Measurements from ENCODE around the gene CDC42SE2. TPM values are rescaled to one million over a fixed set of nuclear protein-coding genes. Genes with fewer than 3 reads are reported as not detected.

The CDC42SE2 gene
- total RNA-seq, 1 experiment from 2014 or later = 32.8 TPM

DNA sequence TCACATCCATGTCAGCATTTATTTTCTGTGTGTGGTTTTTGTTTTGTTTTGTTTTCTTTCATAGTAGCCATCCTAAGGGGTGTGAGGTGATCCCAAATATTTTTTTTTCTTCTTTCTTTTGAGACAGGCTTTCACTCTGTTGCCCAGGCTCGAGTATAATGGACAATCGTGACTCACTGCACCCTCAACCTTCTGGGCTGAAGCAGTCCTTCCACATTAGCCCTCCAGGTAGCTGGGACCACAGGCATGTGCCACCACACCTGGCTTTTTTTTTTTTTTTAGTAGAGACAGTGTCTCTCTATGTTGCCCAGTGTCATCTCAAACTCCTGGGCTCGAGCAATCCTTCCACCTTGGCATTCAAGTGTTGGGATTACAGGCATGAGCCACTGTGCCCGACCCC, 59.1 kb downstream of the CDC42SE2 start:
- H3K9me2 ChIP-seq (ENCODE audit: insufficient read depth) = no peaks in the 10 kb centered on the region
- H4K20me1 ChIP-seq (ENCODE audit: insufficient read depth) = peaks cover 11% of the 10 kb centered on the region; the same call in 1 of the 2 replicates
- peaks cover 8% of the 10 kb centered on the region for H3F3A ChIP-seq (ENCODE audit: insufficient read depth, low read depth)
- TF ChIP-seq, protein P1, sequence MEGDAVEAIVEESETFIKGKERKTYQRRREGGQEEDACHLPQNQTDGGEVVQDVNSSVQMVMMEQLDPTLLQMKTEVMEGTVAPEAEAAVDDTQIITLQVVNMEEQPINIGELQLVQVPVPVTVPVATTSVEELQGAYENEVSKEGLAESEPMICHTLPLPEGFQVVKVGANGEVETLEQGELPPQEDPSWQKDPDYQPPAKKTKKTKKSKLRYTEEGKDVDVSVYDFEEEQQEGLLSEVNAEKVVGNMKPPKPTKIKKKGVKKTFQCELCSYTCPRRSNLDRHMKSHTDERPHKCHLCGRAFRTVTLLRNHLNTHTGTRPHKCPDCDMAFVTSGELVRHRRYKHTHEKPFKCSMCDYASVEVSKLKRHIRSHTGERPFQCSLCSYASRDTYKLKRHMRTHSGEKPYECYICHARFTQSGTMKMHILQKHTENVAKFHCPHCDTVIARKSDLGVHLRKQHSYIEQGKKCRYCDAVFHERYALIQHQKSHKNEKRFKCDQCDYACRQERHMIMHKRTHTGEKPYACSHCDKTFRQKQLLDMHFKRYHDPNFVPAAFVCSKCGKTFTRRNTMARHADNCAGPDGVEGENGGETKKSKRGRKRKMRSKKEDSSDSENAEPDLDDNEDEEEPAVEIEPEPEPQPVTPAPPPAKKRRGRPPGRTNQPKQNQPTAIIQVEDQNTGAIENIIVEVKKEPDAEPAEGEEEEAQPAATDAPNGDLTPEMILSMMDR (conservative IDR thresholded peaks at IDR 0.05) = no peak
- CTCF ChIA-PET = no interaction called here
- no peak overlapping the region for H3K4me3 ChIP-seq
- intact Hi-C loops (cut with micrococcal nuclease; ENCODE audit: unreplicated experiment) = loop anchor here (2.0 kb wide), 2 partner anchors 42 to 58 kb away; partner anchors contain the start of gene CDC42SE2
- no TSS peak for BruUV-seq (replicated peaks)
- POLR2A ChIA-PET (ENCODE audit: unreplicated experiment) = no interaction called here
- DNase-seq = peak; percentile 46 to 63
- H3K79me2 ChIP-seq (ENCODE audit: low read depth) = peaks cover 34% of the 10 kb centered on the region
- H2AFZ ChIP-seq = no peak overlapping the region
- peaks cover 3% of the 10 kb centered on the region for H3K4me1 ChIP-seq (replicated peaks; ENCODE audit: insufficient read depth)
- H3K4me2 ChIP-seq = no peak overlapping the region
- no peak overlapping the region; the same call in 1 of the 2 replicates for H3K27ac ChIP-seq
- no peaks in the 10 kb centered on the region for H3K9me3 ChIP-seq (ENCODE audit: insufficient read depth, low read depth)
- H3K27me3 ChIP-seq (ENCODE audit: insufficient read depth, low read depth) = no peaks in the 10 kb centered on the region
- peaks cover 7% of the 10 kb centered on the region; the same call in 1 of the 2 replicates for H3K36me3 ChIP-seq (ENCODE audit: low read depth)

DNA sequence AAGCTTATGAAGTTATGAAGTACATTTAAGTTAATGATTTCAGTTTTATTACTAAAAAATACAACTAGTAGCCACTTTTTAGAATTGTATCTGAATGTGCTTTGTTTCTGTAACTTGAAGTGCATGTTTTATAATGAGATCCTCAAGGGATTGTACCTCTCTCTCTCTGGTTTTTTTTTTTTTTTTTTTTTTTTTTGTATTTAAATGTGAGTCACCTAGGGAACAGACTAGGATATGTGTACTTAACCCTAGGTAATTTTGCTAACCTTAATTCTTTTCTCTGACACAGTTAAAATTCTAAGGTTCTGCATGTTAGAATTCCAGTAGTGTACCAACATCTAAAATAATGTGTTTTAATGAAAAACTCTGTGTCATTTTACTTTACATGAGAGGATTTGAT, 59.5 kb downstream of the CDC42SE2 start:
- no TSS peak for BruUV-seq (replicated peaks)
- Histone ChIP-seq H3K4me3 (no peak overlapping the region), H3K79me2 (ENCODE audit: low read depth) (peaks cover 31% of the 10 kb centered on the region), H3K4me1 (replicated peaks; ENCODE audit: insufficient read depth) (peaks cover 8% of the 10 kb centered on the region), H3K4me2 (peak overlapping the region; percentile 6; the same call in 1 of the 2 replicates), H3K27me3 (ENCODE audit: insufficient read depth, low read depth) (no peaks in the 10 kb centered on the region), H3K36me3 (ENCODE audit: low read depth) (peaks cover 3% of the 10 kb centered on the region; the same call in 1 of the 2 replicates), H4K20me1 (ENCODE audit: insufficient read depth) (peaks cover 14% of the 10 kb centered on the region; the same call in 1 of the 2 replicates), H3F3A (ENCODE audit: insufficient read depth, low read depth) (peaks cover 12% of the 10 kb centered on the region), H3K9me2 (ENCODE audit: insufficient read depth) (no peaks in the 10 kb centered on the region), H3K27ac (no peak overlapping the region), H3K9me3 (ENCODE audit: insufficient read depth, low read depth) (no peaks in the 10 kb centered on the region), H2AFZ (no peak overlapping the region)
- intact Hi-C loops (cut with micrococcal nuclease; ENCODE audit: unreplicated experiment) = loop anchor here (2.0 kb wide), 2 partner anchors 43 to 59 kb away; partner anchors contain the start of gene CDC42SE2
- ChIA-PET POLR2A (ENCODE audit: unreplicated experiment) (no interaction called here), CTCF (interaction anchor here (0.5 kb wide), 1 partner anchor 40 kb away, joined by 4 read pairs; no protein-coding TSS in a partner anchor)
- no peak for TF ChIP-seq EZH2 (IDR thresholded peaks at IDR 0.05; ENCODE audit: low read depth)
- TF ChIP-seq, protein P1 (conservative IDR thresholded peaks at IDR 0.05) = no peak
- peak in 1 of 2 experiments; percentile 39 for DNase-seq

DNA sequence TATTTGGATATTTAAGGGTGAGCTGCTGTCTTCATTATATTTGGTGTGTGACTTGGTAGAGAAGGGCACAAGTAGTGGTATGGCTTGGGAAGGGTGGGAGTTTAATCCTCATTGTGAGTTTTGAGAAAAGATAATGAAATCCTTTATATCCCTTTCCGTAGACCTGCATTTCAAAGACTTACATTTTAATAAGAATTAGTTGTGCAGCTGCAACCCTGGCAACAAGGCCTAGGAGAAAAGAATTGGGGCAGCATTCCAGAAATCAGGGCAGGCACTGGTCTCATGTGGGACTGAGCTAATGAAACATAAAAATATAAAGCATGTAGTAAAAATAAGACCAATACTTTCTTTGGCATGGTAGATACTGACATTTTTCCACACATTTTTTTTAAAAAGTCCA, 60.5 kb downstream of the CDC42SE2 start:
- Histone ChIP-seq H3K4me1 (replicated peaks; ENCODE audit: insufficient read depth) (peaks cover 16% of the 10 kb centered on the region), H2AFZ (no peak overlapping the region), H3K9me3 (ENCODE audit: insufficient read depth, low read depth) (no peaks in the 10 kb centered on the region), H3K4me2 (no peak overlapping the region), H3K4me3 (no peak overlapping the region), H3F3A (ENCODE audit: insufficient read depth, low read depth) (peaks cover 15% of the 10 kb centered on the region), H3K79me2 (ENCODE audit: low read depth) (peaks cover 33% of the 10 kb centered on the region), H4K20me1 (ENCODE audit: insufficient read depth) (peaks cover 17% of the 10 kb centered on the region; the same call in 1 of the 2 replicates), H3K27ac (no peak overlapping the region), H3K36me3 (ENCODE audit: low read depth) (peaks cover 3% of the 10 kb centered on the region; the same call in 1 of the 2 replicates), H3K27me3 (ENCODE audit: insufficient read depth, low read depth) (no peaks in the 10 kb centered on the region), H3K9me2 (ENCODE audit: insufficient read depth) (no peaks in the 10 kb centered on the region)
- CTCF ChIA-PET = no interaction called here
- intact Hi-C loops (cut with micrococcal nuclease; ENCODE audit: unreplicated experiment) = no loop called here
- no peak for DNase-seq
- no TSS peak for BruUV-seq (replicated peaks)
- TF ChIP-seq, protein P1 (conservative IDR thresholded peaks at IDR 0.05) = no peak
- no peak for TF ChIP-seq EZH2 (IDR thresholded peaks at IDR 0.05; ENCODE audit: low read depth)
- POLR2A ChIA-PET (ENCODE audit: unreplicated experiment) = no interaction called here

Data from PC-9 (cell line).